Chondrocyte (in vitro differentiated cells): ENCODE results near the gene PAQR5. TPM values are rescaled to one million over a fixed set of nuclear protein-coding genes. Genes with fewer than 3 reads are reported as not detected.

Experiments
- DNase-seq: peaks from one replicate; pipeline ENCODE4 v3.0.0; 2021; ENCODE audit warnings: mixed read lengths, low spot score
- H3K27ac Mint-ChIP-seq: one replicate; pipeline ENCODE4 v1.8.0; 2021; ENCODE audit warnings: mild to moderate bottlenecking, moderate library complexity, mixed read lengths; ENCODE audit not compliant: unreplicated experiment
- H3K27me3 Mint-ChIP-seq: 2 replicates; pipeline ENCODE4 v1.8.0; 2021; ENCODE audit warnings: low read depth, mixed read lengths
- H3K36me3 Mint-ChIP-seq: 2 replicates; pipeline ENCODE4 v1.8.0; 2021; ENCODE audit warnings: low read depth, mixed read lengths
- H3K4me1 Mint-ChIP-seq: 2 replicates; pipeline ENCODE4 v1.8.0; 2021; ENCODE audit warnings: low read depth, mild to moderate bottlenecking, mixed read lengths
- H3K4me3 Mint-ChIP-seq: one replicate; pipeline ENCODE4 v1.8.0; 2021; ENCODE audit warnings: mild to moderate bottlenecking, moderate library complexity, mixed read lengths; ENCODE audit not compliant: unreplicated experiment
- H3K9me3 Mint-ChIP-seq: 2 replicates; pipeline ENCODE4 v1.8.0; 2021; ENCODE audit warnings: low read depth, mixed read lengths
- total RNA-seq: library from RNA; stranded (reverse); gene quantifications from 3 replicates; pipeline ENCODE4 v1.2.1, GENCODE V29; 2021
- TF ChIP-seq, protein P1 (sequence below): fragments of 200-600 bp; sonication (generic); IDR thresholded peaks from 2 replicates; pipeline ENCODE4 v1.5.0; 2021; ENCODE audit warnings: antibody characterized with exemption, mild to moderate bottlenecking, moderate library complexity

Gene PAQR5
- total RNA-seq, 1 donor from 2014 or later, result 0.20 TPM

DNA sequence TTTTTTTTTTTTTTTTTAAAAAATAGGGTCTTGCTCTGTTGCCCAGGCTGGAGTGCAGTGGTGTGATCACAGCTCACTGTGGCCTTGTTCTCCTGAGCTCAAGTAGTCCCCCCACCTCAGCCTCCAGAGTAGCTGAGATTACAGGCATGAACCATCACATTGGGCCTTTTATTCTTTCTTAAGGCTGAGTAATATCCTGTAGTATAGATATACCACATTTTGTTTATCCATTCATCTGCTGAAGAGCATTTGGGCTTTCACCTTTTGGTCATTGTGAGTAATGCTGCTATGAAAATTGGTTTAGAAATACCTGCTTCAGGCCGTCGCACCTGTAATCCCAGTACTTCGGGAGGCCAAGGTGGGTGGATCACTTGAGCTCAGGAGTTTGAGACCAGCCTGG is 42.6 kb downstream of the PAQR5 start:
- peaks cover 19% of the 10 kb centered on the region for H3K4me1 Mint-ChIP-seq
- no peaks in the 10 kb centered on the region for H3K9me3 Mint-ChIP-seq
- no peaks in the 10 kb centered on the region for H3K36me3 Mint-ChIP-seq
- TF ChIP-seq, protein P1, sequence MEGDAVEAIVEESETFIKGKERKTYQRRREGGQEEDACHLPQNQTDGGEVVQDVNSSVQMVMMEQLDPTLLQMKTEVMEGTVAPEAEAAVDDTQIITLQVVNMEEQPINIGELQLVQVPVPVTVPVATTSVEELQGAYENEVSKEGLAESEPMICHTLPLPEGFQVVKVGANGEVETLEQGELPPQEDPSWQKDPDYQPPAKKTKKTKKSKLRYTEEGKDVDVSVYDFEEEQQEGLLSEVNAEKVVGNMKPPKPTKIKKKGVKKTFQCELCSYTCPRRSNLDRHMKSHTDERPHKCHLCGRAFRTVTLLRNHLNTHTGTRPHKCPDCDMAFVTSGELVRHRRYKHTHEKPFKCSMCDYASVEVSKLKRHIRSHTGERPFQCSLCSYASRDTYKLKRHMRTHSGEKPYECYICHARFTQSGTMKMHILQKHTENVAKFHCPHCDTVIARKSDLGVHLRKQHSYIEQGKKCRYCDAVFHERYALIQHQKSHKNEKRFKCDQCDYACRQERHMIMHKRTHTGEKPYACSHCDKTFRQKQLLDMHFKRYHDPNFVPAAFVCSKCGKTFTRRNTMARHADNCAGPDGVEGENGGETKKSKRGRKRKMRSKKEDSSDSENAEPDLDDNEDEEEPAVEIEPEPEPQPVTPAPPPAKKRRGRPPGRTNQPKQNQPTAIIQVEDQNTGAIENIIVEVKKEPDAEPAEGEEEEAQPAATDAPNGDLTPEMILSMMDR, result no peak
- H3K27me3 Mint-ChIP-seq, result no peaks in the 10 kb centered on the region
- DNase-seq, result no peak
- H3K27ac Mint-ChIP-seq, result no peak overlapping the region
- no peak overlapping the region for H3K4me3 Mint-ChIP-seq

DNA sequence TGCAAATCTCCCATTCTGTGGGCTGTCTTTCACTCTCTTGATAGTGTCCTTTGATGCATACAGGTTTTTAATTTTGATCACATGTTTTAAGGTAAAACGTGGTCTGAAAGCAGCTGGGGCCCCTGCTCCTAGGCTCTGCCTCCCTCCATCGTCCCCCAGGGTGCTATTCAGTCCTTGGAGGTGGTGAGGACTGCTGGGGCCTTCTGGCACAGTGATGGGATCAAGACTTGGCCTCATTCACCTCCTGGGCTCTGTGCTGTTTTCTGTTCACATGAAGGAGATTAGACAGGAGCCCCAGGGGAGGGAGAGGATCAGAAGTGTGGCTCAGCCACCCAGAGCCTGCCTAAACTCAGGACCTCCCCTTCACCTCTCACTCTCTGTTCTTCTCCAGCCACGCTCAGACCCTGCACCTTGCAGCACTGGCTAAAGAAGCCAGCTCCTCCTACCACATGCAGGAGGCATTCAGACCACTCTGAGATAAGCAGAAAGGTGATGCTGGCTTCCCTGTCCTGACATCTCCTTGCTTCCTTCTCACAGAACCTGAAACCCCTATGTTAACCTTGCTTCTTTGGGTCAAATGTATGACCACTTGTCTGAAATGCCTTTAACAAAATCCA is 43.9 kb downstream of the PAQR5 start:
- H3K9me3 Mint-ChIP-seq, result no peaks in the 10 kb centered on the region

DNA sequence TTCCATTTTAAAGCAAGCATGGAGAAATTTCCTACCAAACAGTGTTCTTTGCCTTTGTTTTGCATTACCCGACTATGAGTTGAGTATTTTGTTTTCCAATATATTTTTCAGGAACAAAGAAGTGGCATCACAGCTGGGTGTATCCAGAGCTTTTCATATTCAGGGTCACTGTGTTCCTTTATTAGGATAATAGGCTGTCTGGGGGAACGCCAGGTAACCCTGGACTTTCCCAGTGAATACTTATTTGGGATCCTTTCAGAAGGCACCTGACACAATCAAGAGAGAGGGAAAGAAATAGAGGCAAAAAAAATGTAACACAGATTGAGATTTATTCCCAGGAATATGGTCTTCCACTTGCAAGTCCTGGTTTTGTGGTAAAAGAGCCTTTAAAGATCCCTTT is 44.4 kb downstream of the PAQR5 start:
- DNase-seq, result no peak
- peaks cover 14% of the 10 kb centered on the region for H3K4me1 Mint-ChIP-seq
- no peaks in the 10 kb centered on the region for H3K9me3 Mint-ChIP-seq
- TF ChIP-seq, protein P1, result no peak
- no peak overlapping the region for H3K4me3 Mint-ChIP-seq
- H3K36me3 Mint-ChIP-seq, result no peaks in the 10 kb centered on the region
- H3K27me3 Mint-ChIP-seq, result no peaks in the 10 kb centered on the region
- no peak overlapping the region for H3K27ac Mint-ChIP-seq

More for the DNA sequence above, 43.9 kb downstream of the PAQR5 start:
- no peak for DNase-seq
- no peaks in the 10 kb centered on the region for H3K36me3 Mint-ChIP-seq
- H3K4me3 Mint-ChIP-seq, result no peak overlapping the region
- peaks cover 14% of the 10 kb centered on the region for H3K4me1 Mint-ChIP-seq
- TF ChIP-seq, protein P1, result no peak
- H3K27ac Mint-ChIP-seq, result no peak overlapping the region
- H3K27me3 Mint-ChIP-seq, result no peaks in the 10 kb centered on the region

DNA sequence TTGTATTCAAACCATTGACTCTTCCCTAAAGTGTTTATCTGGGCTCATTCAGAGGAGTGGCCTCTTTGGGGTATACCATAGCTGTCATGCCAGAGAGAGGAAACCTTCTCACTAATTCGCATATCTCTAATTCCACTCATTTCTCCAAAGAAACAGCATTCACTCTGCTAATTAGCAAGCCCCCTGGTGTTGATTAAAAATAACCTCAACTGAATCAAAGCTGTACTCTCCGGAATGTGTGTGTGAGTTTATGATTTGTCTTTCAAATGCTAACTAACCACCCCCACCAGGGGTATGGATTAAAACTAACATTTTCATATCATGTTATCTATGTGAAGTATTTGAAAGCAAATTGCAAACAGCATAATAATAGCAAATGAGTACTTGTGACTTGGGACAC is 45.5 kb downstream of the PAQR5 start:
- no peak overlapping the region for H3K4me3 Mint-ChIP-seq
- H3K36me3 Mint-ChIP-seq, result no peaks in the 10 kb centered on the region
- TF ChIP-seq, protein P1, result no peak
- H3K27me3 Mint-ChIP-seq, result no peaks in the 10 kb centered on the region
- H3K4me1 Mint-ChIP-seq, result peaks cover 14% of the 10 kb centered on the region
- H3K9me3 Mint-ChIP-seq, result no peaks in the 10 kb centered on the region
- no peak overlapping the region for H3K27ac Mint-ChIP-seq
- no peak for DNase-seq

DNA sequence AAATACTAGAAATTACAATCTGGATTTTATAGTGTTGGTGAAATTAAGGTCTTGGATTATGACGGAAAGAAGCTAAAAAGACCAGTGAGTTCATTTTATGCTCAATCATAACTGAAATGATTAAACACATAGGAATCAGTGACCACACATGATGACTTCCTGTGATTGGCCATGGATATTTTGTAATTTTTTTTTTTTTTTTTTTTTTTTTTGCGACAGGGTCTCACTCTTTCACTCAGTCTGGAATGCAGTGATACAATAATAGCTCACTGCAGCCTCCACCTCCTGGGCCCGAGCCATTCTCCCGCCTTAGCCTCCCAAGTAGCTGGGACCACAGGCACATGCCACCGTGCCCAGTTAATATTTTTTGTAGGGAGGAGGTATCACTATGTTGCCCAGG is 47.4 kb downstream of the PAQR5 start:
- Mint-ChIP-seq H3K36me3 (no peaks in the 10 kb centered on the region), H3K9me3 (no peaks in the 10 kb centered on the region), H3K27ac (no peak overlapping the region), H3K4me3 (no peak overlapping the region), H3K27me3 (no peaks in the 10 kb centered on the region), H3K4me1 (peaks cover 14% of the 10 kb centered on the region)
- TF ChIP-seq, protein P1, result no peak
- DNase-seq, result no peak
